GM23338 (cell line): ENCODE measurements around the gene FYTTD1. TPM values are rescaled to one million over a fixed set of nuclear protein-coding genes. Genes with fewer than 3 reads are reported as not detected.

ENCODE experiments used
- ATAC-seq: fragments of 200-7000 bp; cut with Tn5 transposase; 3 replicates; pipeline ENCODE4 v1.9.1; 2020
- DNase-seq: peaks from one replicate; pipeline ENCODE4 v3.0.0-alpha.2; 2015; ENCODE audit warnings: low spot score
- H2AFZ ChIP-seq: fragments of 200-600 bp; sonication (generic); 2 replicates; pipeline ENCODE4 v1.8.0; 2016; ENCODE audit warnings: antibody characterized with exemption, mild to moderate bottlenecking, moderate library complexity
- H3F3A ChIP-seq: fragments of 200-600 bp; sonication (generic); replicated peaks from 2 replicates; pipeline ENCODE4 v1.8.0; 2017; ENCODE audit warnings: antibody characterized with exemption, mixed run types, low read depth
- H3K27ac ChIP-seq: fragments of 200-600 bp; sonication (generic); 2 replicates; pipeline ENCODE4 v1.6.1; 2016; ENCODE audit warnings: low read depth
- H3K27me3 ChIP-seq: fragments of 200-600 bp; sonication (generic); 2 replicates; pipeline ENCODE4 v1.8.0; 2016; ENCODE audit warnings: mild to moderate bottlenecking, mixed run types, moderate library complexity; ENCODE audit not compliant: insufficient read depth
- H3K36me3 ChIP-seq: fragments of 200-600 bp; sonication (generic); 2 replicates; pipeline ENCODE4 v1.8.0; 2016; ENCODE audit warnings: mild to moderate bottlenecking; ENCODE audit not compliant: insufficient read depth
- H3K4me1 ChIP-seq: fragments of 200-600 bp; sonication (generic); 2 replicates; pipeline ENCODE4 v1.8.0; 2016; ENCODE audit warnings: mild to moderate bottlenecking, moderate library complexity; ENCODE audit not compliant: insufficient read depth
- H3K4me2 ChIP-seq: fragments of 200-600 bp; sonication (generic); 2 replicates; pipeline ENCODE4 v1.7.1; 2017; ENCODE audit warnings: mixed run types
- H3K4me3 ChIP-seq: fragments of 200-600 bp; sonication (generic); 2 replicates; pipeline ENCODE4 v1.6.1; 2016; ENCODE audit warnings: mixed run types
- H3K79me2 ChIP-seq: fragments of 200-600 bp; sonication (generic); replicated peaks from 2 replicates; pipeline ENCODE4 v1.8.0; 2017; ENCODE audit warnings: mild to moderate bottlenecking; ENCODE audit not compliant: insufficient read depth
- H3K9me2 ChIP-seq: fragments of 200-600 bp; sonication (generic); 2 replicates; pipeline ENCODE4 v1.8.0; 2017; ENCODE audit not compliant: insufficient read depth
- H4K20me1 ChIP-seq: fragments of 200-600 bp; sonication (generic); replicated peaks from 2 replicates; pipeline ENCODE4 v1.8.0; 2017; ENCODE audit warnings: mild to moderate bottlenecking; ENCODE audit not compliant: insufficient read depth
- H3K27ac Mint-ChIP-seq: 2 replicates; pipeline ENCODE4 v1.8.0; 2020; ENCODE audit warnings: inconsistent platforms, mild to moderate bottlenecking, moderate library complexity, mixed read lengths
- H3K27me3 Mint-ChIP-seq: 3 replicates; pipeline ENCODE4 v1.8.0; 2022; ENCODE audit warnings: low read depth, mild to moderate bottlenecking, moderate library complexity, mixed read lengths, inconsistent platforms; ENCODE audit not compliant: insufficient read depth, poor library complexity
- H3K36me3 Mint-ChIP-seq: 3 replicates; pipeline ENCODE4 v1.8.0; 2021; ENCODE audit warnings: low read depth, mild to moderate bottlenecking, inconsistent platforms, moderate library complexity, mixed read lengths
- H3K4me1 Mint-ChIP-seq: 3 replicates; pipeline ENCODE4 v1.8.0; 2020; ENCODE audit warnings: mild to moderate bottlenecking, inconsistent platforms, mixed read lengths
- H3K4me3 Mint-ChIP-seq: 3 replicates; pipeline ENCODE4 v1.8.0; 2021; ENCODE audit warnings: moderate library complexity, mild to moderate bottlenecking, inconsistent platforms, mixed read lengths
- H3K9me3 Mint-ChIP-seq: 3 replicates; pipeline ENCODE4 v1.8.0; 2020; ENCODE audit warnings: moderate library complexity, mild to moderate bottlenecking, inconsistent platforms, mixed read lengths
- CREB1 ChIP-seq: fragments of 250-450 bp; sonication (Bioruptor Pico); IDR thresholded peaks from 2 replicates; pipeline ENCODE4 v1.5.0; 2020; ENCODE audit warnings: low read depth, mild to moderate bottlenecking, moderate library complexity
- EZH2 ChIP-seq: fragments of 200-600 bp; sonication (generic); IDR thresholded peaks from one replicate; pipeline ENCODE4 v1.8.0; 2017; ENCODE audit warnings: antibody characterized with exemption, mild to moderate bottlenecking, low read depth; ENCODE audit not compliant: unreplicated experiment
- EZH2phosphoT487 ChIP-seq: fragments of 200-600 bp; sonication (generic); IDR thresholded peaks from one replicate; pipeline ENCODE4 v1.8.1; 2018; ENCODE audit warnings: antibody characterized with exemption; ENCODE audit not compliant: unreplicated experiment
- JUNB ChIP-seq: IDR thresholded peaks from one replicate; pipeline ENCODE4 v1.6.1; 2016; ENCODE audit warnings: antibody characterized with exemption; ENCODE audit not compliant: unreplicated experiment
- NANOG ChIP-seq: IDR thresholded peaks from 2 replicates; pipeline ENCODE4 v1.6.1; 2016; ENCODE audit warnings: antibody characterized with exemption, borderline replicate concordance
- POLR2AphosphoS5 ChIP-seq: IDR thresholded peaks from 2 replicates; pipeline ENCODE4 v1.6.1; 2016; ENCODE audit warnings: antibody characterized with exemption, low read depth
- STAT1 ChIP-seq: IDR thresholded peaks from one replicate; pipeline ENCODE4 v1.6.1; 2016; ENCODE audit warnings: antibody characterized with exemption; ENCODE audit not compliant: unreplicated experiment
- ZNF114 ChIP-seq: fragments of 250-450 bp; sonication (Bioruptor Pico); IDR thresholded peaks from 2 replicates; pipeline ENCODE4 v1.5.0; 2020; ENCODE audit warnings: mild to moderate bottlenecking, moderate library complexity
- ZNF331 ChIP-seq: fragments of 250-450 bp; sonication (Bioruptor Pico); IDR thresholded peaks from 2 replicates; pipeline ENCODE4 v1.5.0; 2020; ENCODE audit warnings: low read depth, mild to moderate bottlenecking, moderate library complexity
- polyA plus RNA-seq: library from polyadenylated mRNA; unstranded; fragments of >200 nt; fragmentation: Nextera tagmentation; extraction: Ambion mirVana; gene quantifications from 2 replicates; pipeline ENCODE4 v1.2.1, GENCODE V29; 2016
- total RNA-seq: library from RNA; depleted of rRNA; stranded (reverse); fragments of >200 nt; shearing (Covaris generic); gene quantifications from 2 replicates; pipeline ENCODE4 v1.2.3, GENCODE V29; 2014
- TF ChIP-seq, protein P1 (sequence below): fragments of 250-450 bp; sonication (Bioruptor Pico); IDR thresholded peaks from 2 replicates; pipeline ENCODE4 v1.5.0; 2020; ENCODE audit warnings: mild to moderate bottlenecking, moderate library complexity
- TF ChIP-seq, protein P2 (sequence below): IDR thresholded peaks from one replicate; pipeline ENCODE4 v1.6.1; 2018; ENCODE audit warnings: antibody characterized with exemption; ENCODE audit not compliant: unreplicated experiment
- TF ChIP-seq, protein P3 (sequence below), 2 experiments: fragments of 200-600 bp in 1 of 2; sonication (generic) in 1 of 2; conservative IDR thresholded peaks; 2 replicates each; pipeline versions ENCODE4 v1.5.1 to v1.6.1; 2016 to 2017; ENCODE audit warnings: antibody characterized with exemption in 2 of 2, low read depth in 2 of 2, mild to moderate bottlenecking in 2 of 2, moderate library complexity in 1 of 2
- TF ChIP-seq, protein P4 (sequence below): IDR thresholded peaks from 2 replicates; pipeline ENCODE4 v1.6.1; 2016; ENCODE audit warnings: antibody characterized with exemption

FYTTD1 gene
- total and polyA plus RNA-seq, 2 experiments from 2014 or later: 13.7 to 14.8 TPM

DNA sequence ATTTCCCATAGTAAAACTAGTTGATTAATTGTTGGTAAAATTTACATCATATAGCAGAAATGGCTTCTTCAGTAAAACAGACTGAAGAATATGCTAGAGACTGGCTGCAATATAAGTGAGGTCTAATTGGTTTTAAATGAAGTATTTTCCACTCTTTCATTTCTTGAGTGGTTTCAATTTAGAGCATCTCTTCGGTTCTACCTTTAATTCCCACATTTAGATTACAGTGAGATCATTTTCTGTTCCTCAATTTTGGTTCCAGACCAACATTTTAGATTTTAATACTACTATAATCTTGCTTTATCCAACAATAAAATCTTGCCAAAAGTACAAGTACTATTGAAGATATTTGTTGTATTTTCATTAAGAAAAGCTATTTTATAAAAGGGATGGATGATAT is 40.4 kb downstream of the FYTTD1 start:
- TF ChIP-seq JUNB: no peak
- no peak for TF ChIP-seq NANOG
- TF ChIP-seq EZH2phosphoT487: no peak
- TF ChIP-seq, protein P1, sequence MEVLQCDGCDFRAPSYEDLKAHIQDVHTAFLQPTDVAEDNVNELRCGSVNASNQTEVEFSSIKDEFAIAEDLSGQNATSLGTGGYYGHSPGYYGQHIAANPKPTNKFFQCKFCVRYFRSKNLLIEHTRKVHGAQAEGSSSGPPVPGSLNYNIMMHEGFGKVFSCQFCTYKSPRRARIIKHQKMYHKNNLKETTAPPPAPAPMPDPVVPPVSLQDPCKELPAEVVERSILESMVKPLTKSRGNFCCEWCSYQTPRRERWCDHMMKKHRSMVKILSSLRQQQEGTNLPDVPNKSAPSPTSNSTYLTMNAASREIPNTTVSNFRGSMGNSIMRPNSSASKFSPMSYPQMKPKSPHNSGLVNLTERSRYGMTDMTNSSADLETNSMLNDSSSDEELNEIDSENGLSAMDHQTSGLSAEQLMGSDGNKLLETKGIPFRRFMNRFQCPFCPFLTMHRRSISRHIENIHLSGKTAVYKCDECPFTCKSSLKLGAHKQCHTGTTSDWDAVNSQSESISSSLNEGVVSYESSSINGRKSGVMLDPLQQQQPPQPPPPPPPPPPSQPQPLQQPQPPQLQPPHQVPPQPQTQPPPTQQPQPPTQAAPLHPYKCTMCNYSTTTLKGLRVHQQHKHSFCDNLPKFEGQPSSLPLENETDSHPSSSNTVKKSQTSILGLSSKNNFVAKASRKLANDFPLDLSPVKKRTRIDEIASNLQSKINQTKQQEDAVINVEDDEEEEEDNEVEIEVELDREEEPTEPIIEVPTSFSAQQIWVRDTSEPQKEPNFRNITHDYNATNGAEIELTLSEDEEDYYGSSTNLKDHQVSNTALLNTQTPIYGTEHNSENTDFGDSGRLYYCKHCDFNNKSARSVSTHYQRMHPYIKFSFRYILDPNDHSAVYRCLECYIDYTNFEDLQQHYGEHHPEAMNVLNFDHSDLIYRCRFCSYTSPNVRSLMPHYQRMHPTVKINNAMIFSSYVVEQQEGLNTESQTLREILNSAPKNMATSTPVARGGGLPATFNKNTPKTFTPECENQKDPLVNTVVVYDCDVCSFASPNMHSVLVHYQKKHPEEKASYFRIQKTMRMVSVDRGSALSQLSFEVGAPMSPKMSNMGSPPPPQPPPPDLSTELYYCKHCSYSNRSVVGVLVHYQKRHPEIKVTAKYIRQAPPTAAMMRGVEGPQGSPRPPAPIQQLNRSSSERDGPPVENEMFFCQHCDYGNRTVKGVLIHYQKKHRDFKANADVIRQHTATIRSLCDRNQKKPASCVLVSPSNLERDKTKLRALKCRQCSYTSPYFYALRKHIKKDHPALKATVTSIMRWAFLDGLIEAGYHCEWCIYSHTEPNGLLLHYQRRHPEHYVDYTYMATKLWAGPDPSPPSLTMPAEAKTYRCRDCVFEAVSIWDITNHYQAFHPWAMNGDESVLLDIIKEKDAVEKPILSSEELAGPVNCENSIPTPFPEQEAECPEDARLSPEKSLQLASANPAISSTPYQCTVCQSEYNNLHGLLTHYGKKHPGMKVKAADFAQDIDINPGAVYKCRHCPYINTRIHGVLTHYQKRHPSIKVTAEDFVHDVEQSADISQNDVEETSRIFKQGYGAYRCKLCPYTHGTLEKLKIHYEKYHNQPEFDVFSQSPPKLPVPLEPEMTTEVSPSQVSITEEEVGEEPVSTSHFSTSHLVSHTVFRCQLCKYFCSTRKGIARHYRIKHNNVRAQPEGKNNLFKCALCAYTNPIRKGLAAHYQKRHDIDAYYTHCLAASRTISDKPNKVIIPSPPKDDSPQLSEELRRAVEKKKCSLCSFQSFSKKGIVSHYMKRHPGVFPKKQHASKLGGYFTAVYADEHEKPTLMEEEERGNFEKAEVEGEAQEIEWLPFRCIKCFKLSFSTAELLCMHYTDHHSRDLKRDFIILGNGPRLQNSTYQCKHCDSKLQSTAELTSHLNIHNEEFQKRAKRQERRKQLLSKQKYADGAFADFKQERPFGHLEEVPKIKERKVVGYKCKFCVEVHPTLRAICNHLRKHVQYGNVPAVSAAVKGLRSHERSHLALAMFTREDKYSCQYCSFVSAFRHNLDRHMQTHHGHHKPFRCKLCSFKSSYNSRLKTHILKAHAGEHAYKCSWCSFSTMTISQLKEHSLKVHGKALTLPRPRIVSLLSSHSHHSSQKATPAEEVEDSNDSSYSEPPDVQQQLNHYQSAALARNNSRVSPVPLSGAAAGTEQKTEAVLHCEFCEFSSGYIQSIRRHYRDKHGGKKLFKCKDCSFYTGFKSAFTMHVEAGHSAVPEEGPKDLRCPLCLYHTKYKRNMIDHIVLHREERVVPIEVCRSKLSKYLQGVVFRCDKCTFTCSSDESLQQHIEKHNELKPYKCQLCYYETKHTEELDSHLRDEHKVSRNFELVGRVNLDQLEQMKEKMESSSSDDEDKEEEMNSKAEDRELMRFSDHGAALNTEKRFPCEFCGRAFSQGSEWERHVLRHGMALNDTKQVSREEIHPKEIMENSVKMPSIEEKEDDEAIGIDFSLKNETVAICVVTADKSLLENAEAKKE (CRISPR knock-in tag): no peak
- TF ChIP-seq, protein P2, sequence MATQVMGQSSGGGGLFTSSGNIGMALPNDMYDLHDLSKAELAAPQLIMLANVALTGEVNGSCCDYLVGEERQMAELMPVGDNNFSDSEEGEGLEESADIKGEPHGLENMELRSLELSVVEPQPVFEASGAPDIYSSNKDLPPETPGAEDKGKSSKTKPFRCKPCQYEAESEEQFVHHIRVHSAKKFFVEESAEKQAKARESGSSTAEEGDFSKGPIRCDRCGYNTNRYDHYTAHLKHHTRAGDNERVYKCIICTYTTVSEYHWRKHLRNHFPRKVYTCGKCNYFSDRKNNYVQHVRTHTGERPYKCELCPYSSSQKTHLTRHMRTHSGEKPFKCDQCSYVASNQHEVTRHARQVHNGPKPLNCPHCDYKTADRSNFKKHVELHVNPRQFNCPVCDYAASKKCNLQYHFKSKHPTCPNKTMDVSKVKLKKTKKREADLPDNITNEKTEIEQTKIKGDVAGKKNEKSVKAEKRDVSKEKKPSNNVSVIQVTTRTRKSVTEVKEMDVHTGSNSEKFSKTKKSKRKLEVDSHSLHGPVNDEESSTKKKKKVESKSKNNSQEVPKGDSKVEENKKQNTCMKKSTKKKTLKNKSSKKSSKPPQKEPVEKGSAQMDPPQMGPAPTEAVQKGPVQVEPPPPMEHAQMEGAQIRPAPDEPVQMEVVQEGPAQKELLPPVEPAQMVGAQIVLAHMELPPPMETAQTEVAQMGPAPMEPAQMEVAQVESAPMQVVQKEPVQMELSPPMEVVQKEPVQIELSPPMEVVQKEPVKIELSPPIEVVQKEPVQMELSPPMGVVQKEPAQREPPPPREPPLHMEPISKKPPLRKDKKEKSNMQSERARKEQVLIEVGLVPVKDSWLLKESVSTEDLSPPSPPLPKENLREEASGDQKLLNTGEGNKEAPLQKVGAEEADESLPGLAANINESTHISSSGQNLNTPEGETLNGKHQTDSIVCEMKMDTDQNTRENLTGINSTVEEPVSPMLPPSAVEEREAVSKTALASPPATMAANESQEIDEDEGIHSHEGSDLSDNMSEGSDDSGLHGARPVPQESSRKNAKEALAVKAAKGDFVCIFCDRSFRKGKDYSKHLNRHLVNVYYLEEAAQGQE: no peak
- TF ChIP-seq, protein P3, sequence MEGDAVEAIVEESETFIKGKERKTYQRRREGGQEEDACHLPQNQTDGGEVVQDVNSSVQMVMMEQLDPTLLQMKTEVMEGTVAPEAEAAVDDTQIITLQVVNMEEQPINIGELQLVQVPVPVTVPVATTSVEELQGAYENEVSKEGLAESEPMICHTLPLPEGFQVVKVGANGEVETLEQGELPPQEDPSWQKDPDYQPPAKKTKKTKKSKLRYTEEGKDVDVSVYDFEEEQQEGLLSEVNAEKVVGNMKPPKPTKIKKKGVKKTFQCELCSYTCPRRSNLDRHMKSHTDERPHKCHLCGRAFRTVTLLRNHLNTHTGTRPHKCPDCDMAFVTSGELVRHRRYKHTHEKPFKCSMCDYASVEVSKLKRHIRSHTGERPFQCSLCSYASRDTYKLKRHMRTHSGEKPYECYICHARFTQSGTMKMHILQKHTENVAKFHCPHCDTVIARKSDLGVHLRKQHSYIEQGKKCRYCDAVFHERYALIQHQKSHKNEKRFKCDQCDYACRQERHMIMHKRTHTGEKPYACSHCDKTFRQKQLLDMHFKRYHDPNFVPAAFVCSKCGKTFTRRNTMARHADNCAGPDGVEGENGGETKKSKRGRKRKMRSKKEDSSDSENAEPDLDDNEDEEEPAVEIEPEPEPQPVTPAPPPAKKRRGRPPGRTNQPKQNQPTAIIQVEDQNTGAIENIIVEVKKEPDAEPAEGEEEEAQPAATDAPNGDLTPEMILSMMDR (conservative IDR thresholded peaks at IDR 0.05; ENCODE audit: low read depth in 2 of 2): no peak
- no peak for TF ChIP-seq CREB1 (CRISPR knock-in tag)
- TF ChIP-seq EZH2: no peak
- TF ChIP-seq, protein P4, sequence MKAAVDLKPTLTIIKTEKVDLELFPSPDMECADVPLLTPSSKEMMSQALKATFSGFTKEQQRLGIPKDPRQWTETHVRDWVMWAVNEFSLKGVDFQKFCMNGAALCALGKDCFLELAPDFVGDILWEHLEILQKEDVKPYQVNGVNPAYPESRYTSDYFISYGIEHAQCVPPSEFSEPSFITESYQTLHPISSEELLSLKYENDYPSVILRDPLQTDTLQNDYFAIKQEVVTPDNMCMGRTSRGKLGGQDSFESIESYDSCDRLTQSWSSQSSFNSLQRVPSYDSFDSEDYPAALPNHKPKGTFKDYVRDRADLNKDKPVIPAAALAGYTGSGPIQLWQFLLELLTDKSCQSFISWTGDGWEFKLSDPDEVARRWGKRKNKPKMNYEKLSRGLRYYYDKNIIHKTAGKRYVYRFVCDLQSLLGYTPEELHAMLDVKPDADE: no peak
- no peak for TF ChIP-seq ZNF331
- no peak for TF ChIP-seq STAT1
- no peak for TF ChIP-seq ZNF114 (CRISPR knock-in tag)
- no peak for TF ChIP-seq POLR2AphosphoS5
- H3K27ac ChIP-seq: no peak overlapping the region
- no peak for ATAC-seq
- peak overlapping the region; percentile 92 for H3K4me3 ChIP-seq
- no peak overlapping the region for H3K27ac Mint-ChIP-seq
- H3K27me3 Mint-ChIP-seq: peaks cover 3% of the 10 kb centered on the region
- H2AFZ ChIP-seq: no peak overlapping the region
- peak overlapping the region; percentile 97 for H3K4me2 ChIP-seq
- no peaks in the 10 kb centered on the region for H3K36me3 ChIP-seq
- H3K4me3 Mint-ChIP-seq: peak overlapping the region; percentile 89
- H3K79me2 ChIP-seq: peaks cover 36% of the 10 kb centered on the region
- H3K4me1 Mint-ChIP-seq: peaks cover 5% of the 10 kb centered on the region; the same call in 2 of the 3 replicates
- H3K9me3 Mint-ChIP-seq: no peaks in the 10 kb centered on the region
- H3F3A ChIP-seq: peaks cover 4% of the 10 kb centered on the region; the same call in 1 of the 2 replicates
- H3K27me3 ChIP-seq: 0 out of 2 replicates have a peak, but pooled peaks cover 5% of the 10 kb centered on the region
- no peak for DNase-seq
- H3K4me1 ChIP-seq: no peaks in the 10 kb centered on the region
- no peaks in the 10 kb centered on the region for H3K9me2 ChIP-seq
- peaks cover 3% of the 10 kb centered on the region; the same call in 1 of the 3 replicates for H3K36me3 Mint-ChIP-seq
- H4K20me1 ChIP-seq: peaks cover 10% of the 10 kb centered on the region
